Measurements from ENCODE around the gene PTPRG. TPM values are rescaled to one million over a fixed set of nuclear protein-coding genes. Genes with fewer than 3 reads are reported as not detected.

The PTPRG gene
- total RNA-seq, 4 donors from 2014 or later: 11.0 to 18.5 (median 14.9) TPM

DNA sequence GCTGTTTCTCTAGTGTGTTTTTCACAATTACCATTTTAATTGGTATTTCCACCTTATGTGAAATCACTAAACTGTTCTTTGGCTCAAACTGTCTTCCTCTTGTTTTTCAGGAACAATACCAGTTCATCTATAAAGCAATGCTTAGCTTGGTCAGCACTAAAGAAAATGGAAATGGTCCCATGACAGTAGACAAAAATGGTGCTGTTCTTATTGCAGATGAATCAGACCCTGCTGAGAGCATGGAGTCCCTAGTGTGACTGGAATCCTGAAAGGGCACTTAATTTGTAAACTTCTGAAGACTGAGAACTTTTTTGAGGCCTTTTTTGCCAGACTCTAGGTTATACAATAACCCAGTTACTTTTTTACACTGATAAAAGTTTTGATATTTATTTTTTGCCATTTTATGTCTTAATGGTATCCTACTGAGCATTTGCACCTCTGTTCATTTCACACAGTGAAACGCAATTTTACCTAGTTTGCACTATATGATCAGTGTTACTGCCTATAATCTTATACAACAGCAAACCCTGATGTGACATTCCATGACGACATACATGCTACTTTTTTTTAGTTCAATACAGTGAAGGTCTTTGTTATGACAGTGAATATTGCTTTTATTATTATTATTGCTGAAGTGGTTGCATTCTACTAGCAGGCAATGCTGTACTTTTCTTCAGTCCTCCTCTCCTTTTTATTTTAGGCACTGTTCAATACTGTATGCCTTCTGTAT lies 731.8 kb downstream of the PTPRG start:
- H3K27me3 ChIP-seq: no peaks in the 10 kb centered on the region
- DNase-seq (ENCODE audit: low spot score in 2 of 2): no peak
- no peak overlapping the region for H3K27ac ChIP-seq
- H3K4me1 ChIP-seq: no peaks in the 10 kb centered on the region
- WGBS: 93% methylated on average over 2 of the region's 2 CpGs
- H3K4me3 ChIP-seq: no peak overlapping the region
- no peak for TF ChIP-seq POLR2A (IDR thresholded peaks at IDR 0.05)
- TF ChIP-seq EP300 (IDR thresholded peaks at IDR 0.05): no peak
- TF ChIP-seq POLR2AphosphoS5 (IDR thresholded peaks at IDR 0.05): no peak
- TF ChIP-seq, protein P1, sequence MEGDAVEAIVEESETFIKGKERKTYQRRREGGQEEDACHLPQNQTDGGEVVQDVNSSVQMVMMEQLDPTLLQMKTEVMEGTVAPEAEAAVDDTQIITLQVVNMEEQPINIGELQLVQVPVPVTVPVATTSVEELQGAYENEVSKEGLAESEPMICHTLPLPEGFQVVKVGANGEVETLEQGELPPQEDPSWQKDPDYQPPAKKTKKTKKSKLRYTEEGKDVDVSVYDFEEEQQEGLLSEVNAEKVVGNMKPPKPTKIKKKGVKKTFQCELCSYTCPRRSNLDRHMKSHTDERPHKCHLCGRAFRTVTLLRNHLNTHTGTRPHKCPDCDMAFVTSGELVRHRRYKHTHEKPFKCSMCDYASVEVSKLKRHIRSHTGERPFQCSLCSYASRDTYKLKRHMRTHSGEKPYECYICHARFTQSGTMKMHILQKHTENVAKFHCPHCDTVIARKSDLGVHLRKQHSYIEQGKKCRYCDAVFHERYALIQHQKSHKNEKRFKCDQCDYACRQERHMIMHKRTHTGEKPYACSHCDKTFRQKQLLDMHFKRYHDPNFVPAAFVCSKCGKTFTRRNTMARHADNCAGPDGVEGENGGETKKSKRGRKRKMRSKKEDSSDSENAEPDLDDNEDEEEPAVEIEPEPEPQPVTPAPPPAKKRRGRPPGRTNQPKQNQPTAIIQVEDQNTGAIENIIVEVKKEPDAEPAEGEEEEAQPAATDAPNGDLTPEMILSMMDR (IDR thresholded peaks at IDR 0.05): no peak
- H3K36me3 ChIP-seq: no peaks in the 10 kb centered on the region
- H3K9me3 ChIP-seq: no peaks in the 10 kb centered on the region

DNA sequence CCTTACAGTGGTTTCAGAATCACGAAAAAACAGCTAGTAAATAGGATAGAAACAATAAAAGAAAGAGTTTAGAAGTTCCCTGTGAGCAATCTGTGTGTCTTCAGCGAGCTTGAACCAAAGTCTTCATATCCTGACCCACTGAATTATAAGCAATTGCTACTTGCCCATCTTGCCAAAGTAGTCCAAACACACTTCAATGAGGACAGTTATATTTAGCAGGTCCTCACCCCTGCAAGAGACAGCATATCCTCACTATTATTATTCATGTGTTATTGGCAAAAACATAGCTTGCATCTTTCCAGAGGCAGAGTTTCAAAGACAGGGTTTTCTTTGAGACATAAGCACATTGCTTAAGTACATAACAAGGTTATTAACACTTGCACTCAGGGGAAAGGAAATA lies 734.2 kb downstream of the PTPRG start:
- TF ChIP-seq POLR2A (IDR thresholded peaks at IDR 0.05) (no peak), POLR2AphosphoS5 (IDR thresholded peaks at IDR 0.05) (no peak), EP300 (IDR thresholded peaks at IDR 0.05) (no peak)
- TF ChIP-seq, protein P1 (IDR thresholded peaks at IDR 0.05): no peak
- Histone ChIP-seq H3K9me3 (no peaks in the 10 kb centered on the region), H3K4me3 (no peak overlapping the region), H3K27me3 (no peaks in the 10 kb centered on the region), H3K36me3 (no peaks in the 10 kb centered on the region), H3K4me1 (no peaks in the 10 kb centered on the region), H3K27ac (no peak overlapping the region)
- 87% methylated on average over 2 of the region's 2 CpGs for WGBS
- no peak for DNase-seq (ENCODE audit: low spot score in 2 of 2)

DNA sequence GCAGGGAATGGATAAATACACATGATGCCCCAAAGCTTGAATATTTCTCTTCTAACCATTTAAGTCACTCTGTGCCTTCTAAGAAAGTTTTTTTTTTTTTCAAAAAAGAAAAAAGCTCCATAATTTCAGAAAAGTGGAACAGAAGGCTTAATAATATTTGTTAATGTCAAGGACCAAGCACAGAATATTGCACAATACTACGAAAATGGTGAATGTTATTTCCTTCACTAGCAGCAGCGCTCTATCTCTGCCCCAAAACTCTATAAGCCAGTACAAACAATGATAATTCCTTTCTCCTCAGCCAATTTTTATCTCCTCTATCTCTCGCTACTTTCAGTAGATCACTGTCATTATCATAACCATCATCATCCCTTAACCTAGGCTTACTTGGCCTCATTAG lies 739.2 kb downstream of the PTPRG start:
- Histone ChIP-seq H3K4me1 (no peaks in the 10 kb centered on the region), H3K9me3 (no peaks in the 10 kb centered on the region), H3K27me3 (no peaks in the 10 kb centered on the region), H3K27ac (no peak overlapping the region), H3K36me3 (no peaks in the 10 kb centered on the region), H3K4me3 (no peak overlapping the region)
- DNase-seq (ENCODE audit: low spot score in 2 of 2): no peak
- WGBS: 86% methylated on average over 3 of the region's 3 CpGs
- TF ChIP-seq POLR2AphosphoS5 (IDR thresholded peaks at IDR 0.05) (no peak), EP300 (IDR thresholded peaks at IDR 0.05) (no peak), POLR2A (IDR thresholded peaks at IDR 0.05) (no peak)
- TF ChIP-seq, protein P1 (IDR thresholded peaks at IDR 0.05): no peak

DNA sequence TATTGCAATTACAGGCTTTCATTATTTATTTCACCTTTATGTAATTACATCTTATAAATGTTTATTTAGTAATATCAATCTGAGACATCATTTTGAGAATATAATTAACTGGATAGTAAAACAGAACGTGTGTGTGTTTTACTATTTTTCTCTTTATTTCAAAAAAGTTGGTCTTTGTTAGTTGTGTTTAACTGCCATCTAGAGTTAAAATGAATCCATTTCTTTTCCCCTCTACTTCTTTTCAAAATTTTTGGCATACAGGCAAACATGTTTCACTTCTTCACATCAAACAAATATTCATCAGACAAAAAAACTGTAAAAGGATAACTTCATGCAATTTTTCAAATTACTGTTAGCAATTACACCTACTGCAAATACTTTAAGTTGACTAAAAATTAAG lies 750.8 kb downstream of the PTPRG start:
- TF ChIP-seq, protein P1 (IDR thresholded peaks at IDR 0.05): no peak
- no peak for TF ChIP-seq POLR2AphosphoS5 (IDR thresholded peaks at IDR 0.05)
- no peak for TF ChIP-seq POLR2A (IDR thresholded peaks at IDR 0.05)
- no peak for TF ChIP-seq EP300 (IDR thresholded peaks at IDR 0.05)
- Histone ChIP-seq H3K27ac (no peak overlapping the region), H3K4me3 (no peak overlapping the region), H3K27me3 (no peaks in the 10 kb centered on the region), H3K9me3 (no peaks in the 10 kb centered on the region), H3K4me1 (no peaks in the 10 kb centered on the region), H3K36me3 (no peaks in the 10 kb centered on the region)
- DNase-seq (ENCODE audit: low spot score in 2 of 2): no peak
- WGBS: 37% methylated on average over 1 of the region's 1 CpG

DNA sequence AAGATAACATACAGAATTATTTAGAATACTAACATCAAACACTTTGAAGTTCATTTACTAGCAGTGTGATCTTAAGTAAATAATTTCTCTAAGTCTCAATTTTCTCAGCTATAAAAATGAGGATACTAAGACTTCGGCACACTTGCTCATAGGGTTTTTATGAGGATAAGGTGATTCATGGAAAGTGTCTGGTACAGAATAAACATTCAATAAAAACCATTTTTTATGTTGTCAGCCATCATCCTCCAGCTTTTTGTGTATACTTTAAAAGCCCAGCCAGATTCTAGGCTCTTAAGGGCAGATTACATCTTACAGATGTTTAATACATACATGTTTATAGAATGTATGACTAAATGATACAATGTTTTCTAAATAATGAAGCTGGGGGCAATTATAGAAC lies 755.2 kb downstream of the PTPRG start:
- no peak for TF ChIP-seq POLR2A (IDR thresholded peaks at IDR 0.05)
- TF ChIP-seq POLR2AphosphoS5 (IDR thresholded peaks at IDR 0.05): no peak
- TF ChIP-seq EP300 (IDR thresholded peaks at IDR 0.05): no peak
- TF ChIP-seq, protein P1 (IDR thresholded peaks at IDR 0.05): no peak
- 92% methylated on average over 1 of the region's 1 CpG for WGBS

More for the DNA sequence above, 755.2 kb downstream of the PTPRG start:
- no peaks in the 10 kb centered on the region for H3K27me3 ChIP-seq
- DNase-seq (ENCODE audit: low spot score in 2 of 2): no peak
- no peaks in the 10 kb centered on the region for H3K9me3 ChIP-seq
- peaks cover 14% of the 10 kb centered on the region for H3K4me1 ChIP-seq
- H3K4me3 ChIP-seq: no peak overlapping the region
- no peak overlapping the region for H3K27ac ChIP-seq
- H3K36me3 ChIP-seq: no peaks in the 10 kb centered on the region

All from suprapubic skin (tissue), 4 donors.